Lung (tissue), 12 donors: Measurements from ENCODE around the gene VKORC1L1. TPM values are rescaled to one million over a fixed set of nuclear protein-coding genes. Genes with fewer than 3 reads are reported as not detected.

Source experiments
- ATAC-seq: fragments of 200-7000 bp; cut with Tn5 transposase; one replicate; pipeline ENCODE4 v1.9.1; 2020; ENCODE audit warnings: moderate number of reproducible peaks; ENCODE audit not compliant: insufficient read depth, low FRiP score
- DNase-seq, 3 donors: peaks; one replicate each; pipeline ENCODE4 v3.0.0-alpha.2; 2013 to 2017
- H3K27ac ChIP-seq, 2 donors: one replicate each; pipeline ENCODE4 v1.5.1; 2013; ENCODE audit warnings: mild to moderate bottlenecking in 2 of 2, moderate library complexity in 2 of 2, control low read depth in 1 of 2, inconsistent platforms in 1 of 2, low read depth in 1 of 2, low read length in 1 of 2
- H3K27me3 ChIP-seq, 3 donors: one replicate each; pipeline ENCODE4 v1.5.1; 2013; ENCODE audit warnings: low read length in 2 of 3; ENCODE audit not compliant: control insufficient read depth in 3 of 3, insufficient read depth in 3 of 3
- H3K36me3 ChIP-seq, 4 donors: one replicate each; pipeline ENCODE4 v1.5.1; 2013; ENCODE audit warnings: low read length in 4 of 4, mild to moderate bottlenecking in 1 of 4, moderate library complexity in 1 of 4; ENCODE audit not compliant: control insufficient read depth in 4 of 4, insufficient read depth in 4 of 4
- H3K4me1 ChIP-seq, 5 donors: one replicate each; pipeline ENCODE4 v1.5.1; 2013; ENCODE audit warnings: low read length in 5 of 5, mild to moderate bottlenecking in 2 of 5, moderate library complexity in 1 of 5; ENCODE audit not compliant: control insufficient read depth in 5 of 5, insufficient read depth in 5 of 5
- H3K4me3 ChIP-seq: one replicate; pipeline ENCODE4 v1.5.1; 2013; ENCODE audit warnings: mild to moderate bottlenecking, control low read depth, moderate library complexity
- H3K9ac ChIP-seq, 2 donors: one replicate each; pipeline ENCODE4 v1.5.1; 2013; ENCODE audit warnings: low read length in 2 of 2, control low read depth in 1 of 2; ENCODE audit not compliant: insufficient read depth in 1 of 2
- H3K9me3 ChIP-seq, 4 donors: one replicate each; pipeline ENCODE4 v1.5.1; 2013; ENCODE audit warnings: low read length in 3 of 4, mild to moderate bottlenecking in 1 of 4, moderate library complexity in 1 of 4; ENCODE audit not compliant: control insufficient read depth in 4 of 4, insufficient read depth in 3 of 4
- WGBS, 2 donors: extraction: QIAGEN DNeasy Blood & Tissue Kit; methylation state at CpG; one replicate each; pipeline ENCODE4 v1.1.7; 2013; 5-methylcytosine and 5-hydroxymethylcytosine counted together
- polyA plus RNA-seq, 2 donors: library from polyadenylated mRNA; stranded (reverse); fragments of 200-250 nt; gene quantifications; one replicate each; pipeline ENCODE4 v1.2.1, GENCODE V29; 2013
- total RNA-seq, 2 donors: library from RNA; depleted of rRNA in 1 of 2; stranded (reverse); fragments of >200 nt in 1 of 2; gene quantifications; one replicate each; pipeline ENCODE4 v1.2.1, GENCODE V29; 2014 to 2021
- TF ChIP-seq, protein P1 (sequence below): IDR thresholded peaks from 2 replicates; pipeline ENCODE4 v1.5.1; 2012; ENCODE audit warnings: mild to moderate bottlenecking; ENCODE audit errors: control extremely low read depth, extremely low read depth
- donor health status: control.
- donor health status: control.
- donor health status: Bipolar disorder and iron deficiency.
- donor health status: healthy.
- donor health status: DM: yes; HTN: yes; CAD: no.

Gene VKORC1L1
- total and polyA plus RNA-seq, 4 donors, result 15.1 to 36.8 (median 24.4) TPM

DNA sequence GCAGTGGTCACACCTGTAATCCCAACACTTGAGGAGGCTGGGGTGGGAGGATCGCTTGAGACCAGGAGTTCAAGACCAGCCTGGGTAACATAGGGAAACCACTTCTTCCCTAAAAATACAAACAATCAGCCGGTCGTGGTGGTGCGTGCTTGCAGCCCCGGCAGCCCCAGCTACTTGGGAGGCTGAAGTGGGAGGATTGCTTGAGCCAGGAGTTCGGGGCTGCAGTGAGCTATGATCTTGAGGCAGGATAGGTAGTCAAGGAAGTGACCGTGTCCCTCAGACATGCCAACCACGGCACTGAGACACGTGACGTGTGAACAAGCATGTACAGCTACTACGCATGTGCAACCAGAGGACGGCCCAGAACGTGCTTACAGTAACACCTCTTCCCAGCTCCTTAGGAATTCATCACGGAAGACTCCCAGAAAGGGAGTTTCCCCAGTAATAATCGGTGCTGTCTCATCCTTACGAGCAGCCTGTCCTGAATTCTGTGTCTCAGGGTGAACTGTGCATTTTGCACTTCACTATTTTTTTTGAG lies 103.9 kb downstream of the VKORC1L1 start:
- no peak overlapping the region for H3K27ac ChIP-seq
- peaks cover 0 to 10% (median 3%) of the 10 kb centered on the region in 5 donors for H3K4me1 ChIP-seq
- ATAC-seq (no peak), DNase-seq (no peak)
- H3K9ac ChIP-seq, result no peak overlapping the region
- H3K4me3 ChIP-seq, result no peak overlapping the region
- TF ChIP-seq, protein P1, sequence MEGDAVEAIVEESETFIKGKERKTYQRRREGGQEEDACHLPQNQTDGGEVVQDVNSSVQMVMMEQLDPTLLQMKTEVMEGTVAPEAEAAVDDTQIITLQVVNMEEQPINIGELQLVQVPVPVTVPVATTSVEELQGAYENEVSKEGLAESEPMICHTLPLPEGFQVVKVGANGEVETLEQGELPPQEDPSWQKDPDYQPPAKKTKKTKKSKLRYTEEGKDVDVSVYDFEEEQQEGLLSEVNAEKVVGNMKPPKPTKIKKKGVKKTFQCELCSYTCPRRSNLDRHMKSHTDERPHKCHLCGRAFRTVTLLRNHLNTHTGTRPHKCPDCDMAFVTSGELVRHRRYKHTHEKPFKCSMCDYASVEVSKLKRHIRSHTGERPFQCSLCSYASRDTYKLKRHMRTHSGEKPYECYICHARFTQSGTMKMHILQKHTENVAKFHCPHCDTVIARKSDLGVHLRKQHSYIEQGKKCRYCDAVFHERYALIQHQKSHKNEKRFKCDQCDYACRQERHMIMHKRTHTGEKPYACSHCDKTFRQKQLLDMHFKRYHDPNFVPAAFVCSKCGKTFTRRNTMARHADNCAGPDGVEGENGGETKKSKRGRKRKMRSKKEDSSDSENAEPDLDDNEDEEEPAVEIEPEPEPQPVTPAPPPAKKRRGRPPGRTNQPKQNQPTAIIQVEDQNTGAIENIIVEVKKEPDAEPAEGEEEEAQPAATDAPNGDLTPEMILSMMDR, result no peak
- 96 to 97% methylated on average over 16 of the region's 16 CpGs for WGBS, 2 donors
- peaks cover 0 to 2% (median 0%) of the 10 kb centered on the region in 4 donors for H3K9me3 ChIP-seq
- no peaks in the 10 kb centered on the region for H3K27me3 ChIP-seq
- peaks cover 6 to 47% (median 23%) of the 10 kb centered on the region in 4 donors for H3K36me3 ChIP-seq

DNA sequence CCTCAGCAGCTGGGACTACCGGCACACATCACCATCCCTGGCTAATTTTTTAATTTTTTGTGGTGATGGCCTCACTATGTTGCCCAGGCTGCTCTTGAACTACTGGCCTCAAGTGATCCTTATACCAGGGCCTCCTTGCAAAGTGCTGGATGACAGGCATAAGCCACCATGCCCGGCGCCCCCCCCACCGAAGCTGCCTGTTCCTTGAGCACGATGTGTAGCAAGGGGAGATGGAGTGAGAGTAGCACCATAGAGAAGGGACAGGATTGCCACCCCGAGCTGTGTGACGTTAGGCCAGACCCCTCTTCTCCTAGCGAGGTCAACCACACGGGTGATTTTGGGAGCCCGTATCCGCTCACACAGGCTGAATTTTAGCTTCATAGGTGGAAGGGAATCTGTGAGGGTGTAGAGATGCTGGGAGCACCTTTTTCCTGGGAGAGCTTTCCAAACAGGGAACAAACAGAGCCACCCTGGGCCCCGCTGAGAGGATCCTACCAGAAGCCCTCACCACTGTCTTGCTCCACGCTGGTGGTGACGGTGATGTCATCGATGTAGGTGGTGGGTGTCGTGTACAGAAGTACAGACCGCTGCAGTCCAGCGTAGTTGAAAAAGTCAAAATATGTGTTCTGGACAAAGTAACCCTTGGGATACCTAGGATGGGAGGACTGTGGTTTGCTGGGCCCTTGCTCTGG lies 106.2 kb downstream of the VKORC1L1 start:
- H3K27me3 ChIP-seq, result no peaks in the 10 kb centered on the region
- TF ChIP-seq, protein P1, result no peak
- 96 to 97% methylated on average over 18 of the region's 18 CpGs for WGBS, 2 donors
- H3K9ac ChIP-seq, result no peak overlapping the region
- peaks cover 0 to 15% (median 7%) of the 10 kb centered on the region in 5 donors for H3K4me1 ChIP-seq
- no peak overlapping the region for H3K4me3 ChIP-seq
- peaks cover 0 to 31% (median 10%) of the 10 kb centered on the region in 4 donors for H3K36me3 ChIP-seq
- H3K9me3 ChIP-seq, result peaks cover 0 to 2% (median 0%) of the 10 kb centered on the region in 4 donors
- DNase-seq (no peak), ATAC-seq (no peak)
- H3K27ac ChIP-seq, result no peak overlapping the region

DNA sequence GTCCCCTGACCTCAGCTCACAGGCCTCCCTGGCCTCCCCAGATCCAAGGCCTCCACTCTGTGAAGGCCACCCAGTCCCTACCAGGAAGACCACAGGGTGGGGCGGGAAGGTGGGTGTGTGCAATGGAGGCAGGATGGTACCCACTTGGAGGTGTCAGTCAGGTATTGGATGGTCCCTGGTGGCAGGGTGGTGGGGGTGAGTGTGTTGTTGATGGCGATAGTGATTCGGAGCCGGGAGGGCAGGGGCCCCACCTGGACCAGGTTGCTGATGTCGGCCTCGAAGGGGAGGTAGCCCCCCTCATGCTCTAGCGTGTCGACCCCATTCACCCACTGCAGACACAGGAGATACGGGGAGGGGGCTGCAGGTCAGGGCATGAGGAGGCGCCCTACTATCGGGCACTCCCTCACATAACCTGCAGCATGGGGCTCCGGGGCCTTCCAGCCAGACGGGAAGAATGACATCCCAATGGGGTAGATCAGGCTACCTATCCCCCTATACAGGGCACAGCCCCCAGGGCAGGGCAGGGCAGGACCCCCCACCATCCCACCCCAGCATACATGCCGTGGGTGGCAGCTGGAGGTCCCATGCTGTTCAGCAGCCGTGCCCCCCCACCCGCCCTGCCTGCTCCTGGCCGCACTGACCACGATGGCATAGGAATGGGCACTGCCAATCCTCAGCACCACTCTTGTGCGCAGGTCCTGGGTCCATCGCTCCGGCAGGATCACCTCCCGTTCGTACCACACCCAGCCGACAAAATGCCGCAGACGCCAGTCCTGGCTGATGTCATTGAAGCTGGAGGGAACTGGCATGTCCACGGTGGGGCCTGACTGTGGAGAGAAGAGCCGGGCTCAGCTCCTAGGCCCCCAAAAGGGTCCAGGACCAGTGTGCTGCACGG lies 107.0 kb downstream of the VKORC1L1 start:
- DNase-seq (no peak), ATAC-seq (no peak)
- TF ChIP-seq, protein P1, result no peak
- H3K36me3 ChIP-seq, result peaks cover 0 to 23% (median 7%) of the 10 kb centered on the region in 4 donors
- H3K4me3 ChIP-seq, result no peak overlapping the region
- H3K9ac ChIP-seq, result no peak overlapping the region
- H3K4me1 ChIP-seq, result peaks cover 0 to 15% (median 7%) of the 10 kb centered on the region in 5 donors
- H3K9me3 ChIP-seq, result peaks cover 0 to 2% (median 0%) of the 10 kb centered on the region in 4 donors
- H3K27ac ChIP-seq, result peak overlapping the region in 1 of 2 donors; percentile 82
- WGBS, 2 donors, result 95 to 98% methylated on average over 29 of the region's 29 CpGs
- H3K27me3 ChIP-seq, result no peaks in the 10 kb centered on the region
